Mesenchymal stem cell (in vitro differentiated cells and primary cell): ENCODE data around the gene ADAMTSL1.

ENCODE experiments used
- DNase-seq: peaks from one replicate; pipeline ENCODE4 v3.0.0-alpha.2; 2013
- H2AFZ ChIP-seq: one replicate; pipeline ENCODE4 v1.6.1; 2013; ENCODE audit warnings: low read depth, mild to moderate bottlenecking, control low read depth, inconsistent platforms, low read length, moderate library complexity
- H2AK5ac ChIP-seq: 2 replicates; pipeline ENCODE4 v1.6.1; 2013; ENCODE audit warnings: low read length, moderate library complexity, mild to moderate bottlenecking, inconsistent platforms; ENCODE audit not compliant: severe bottlenecking
- H2BK120ac ChIP-seq: one replicate; pipeline ENCODE4 v1.6.1; 2013; ENCODE audit warnings: low read depth, mild to moderate bottlenecking, inconsistent platforms, low read length, moderate library complexity
- H2BK12ac ChIP-seq, 2 experiments: one replicate each; pipeline ENCODE4 v1.6.1; 2013; ENCODE audit warnings: inconsistent platforms in 2 of 2, low read length in 2 of 2, mild to moderate bottlenecking in 2 of 2, moderate library complexity in 2 of 2, control low read depth in 1 of 2
- H2BK15ac ChIP-seq: one replicate; pipeline ENCODE4 v1.6.1; 2013; ENCODE audit warnings: mild to moderate bottlenecking, low read depth, inconsistent platforms; ENCODE audit not compliant: poor library complexity, severe bottlenecking
- H2BK5ac ChIP-seq: 2 replicates; pipeline ENCODE4 v1.6.1; 2013; ENCODE audit warnings: low read depth, mild to moderate bottlenecking, low read length, control low read depth, inconsistent platforms; ENCODE audit not compliant: poor library complexity, severe bottlenecking
- H3K14ac ChIP-seq, 2 experiments: one replicate each; pipeline ENCODE4 v1.6.1; 2013; ENCODE audit warnings: inconsistent platforms in 2 of 2, low read length in 2 of 2, control low read depth in 1 of 2, mild to moderate bottlenecking in 1 of 2, moderate library complexity in 1 of 2
- H3K18ac ChIP-seq, 2 experiments: one replicate each; pipeline ENCODE4 v1.6.1; 2013; ENCODE audit warnings: inconsistent platforms in 2 of 2, low read length in 2 of 2, control low read depth in 1 of 2, low read depth in 1 of 2, mild to moderate bottlenecking in 1 of 2
- H3K23ac ChIP-seq, 2 experiments: one replicate each; pipeline ENCODE4 v1.6.1; 2013; ENCODE audit warnings: inconsistent platforms in 2 of 2, low read length in 2 of 2, mild to moderate bottlenecking in 2 of 2, moderate library complexity in 2 of 2, control low read depth in 1 of 2
- H3K27ac ChIP-seq: 2 replicates; pipeline ENCODE4 v1.5.1; 2013; ENCODE audit warnings: mild to moderate bottlenecking, moderate library complexity, low read length, control low read depth, inconsistent platforms; ENCODE audit not compliant: poor library complexity, severe bottlenecking
- H3K27me3 ChIP-seq, 2 experiments: 2 replicates each; pipeline versions ENCODE4 v1.6.1 to v1.7.0; 2013; ENCODE audit warnings: low read length in 2 of 2, mild to moderate bottlenecking in 2 of 2, moderate library complexity in 2 of 2, control low read depth in 1 of 2, inconsistent platforms in 1 of 2; ENCODE audit not compliant: control insufficient read depth in 1 of 2, insufficient read depth in 1 of 2
- H3K36me3 ChIP-seq, 2 experiments: 2 replicates each; pipeline versions ENCODE4 v1.6.1 to v1.7.0; 2013; ENCODE audit warnings: low read length in 2 of 2, control low read depth in 1 of 2, inconsistent platforms in 1 of 2, low read depth in 1 of 2, mild to moderate bottlenecking in 1 of 2; ENCODE audit not compliant: insufficient read depth in 2 of 2, control insufficient read depth in 1 of 2
- H3K4ac ChIP-seq, 2 experiments: one replicate each; pipeline ENCODE4 v1.6.1; 2013; ENCODE audit warnings: inconsistent platforms in 2 of 2, low read length in 2 of 2, mild to moderate bottlenecking in 2 of 2, moderate library complexity in 2 of 2, control low read depth in 1 of 2, low read depth in 1 of 2
- H3K4me1 ChIP-seq: 2 replicates; pipeline ENCODE4 v1.6.1; 2013; ENCODE audit warnings: low read depth, low read length, control low read depth; ENCODE audit not compliant: control insufficient read depth, insufficient read depth
- H3K4me2 ChIP-seq: 2 replicates; pipeline ENCODE4 v1.6.1; 2013; ENCODE audit warnings: low read length, mild to moderate bottlenecking, inconsistent platforms; ENCODE audit not compliant: poor library complexity, severe bottlenecking
- H3K4me3 ChIP-seq, 2 experiments: 2 replicates each; pipeline versions ENCODE4 v1.5.1 to v1.7.0; 2013; ENCODE audit warnings: low read length in 2 of 2, mild to moderate bottlenecking in 2 of 2, control low read depth in 1 of 2, low read depth in 1 of 2; ENCODE audit not compliant: insufficient read depth in 1 of 2
- H3K79me1 ChIP-seq: replicated peaks from 2 replicates; pipeline ENCODE4 v1.6.1; 2013; ENCODE audit warnings: mild to moderate bottlenecking, control low read depth, low read length, inconsistent platforms; ENCODE audit not compliant: poor library complexity, severe bottlenecking
- H3K9ac ChIP-seq: 2 replicates; pipeline ENCODE4 v1.7.0; 2013; ENCODE audit warnings: mild to moderate bottlenecking, low read length, moderate library complexity
- H3K9me3 ChIP-seq: 2 replicates; pipeline ENCODE4 v1.7.0; 2013; ENCODE audit warnings: mild to moderate bottlenecking, low read length; ENCODE audit not compliant: control insufficient read depth
- H4K8ac ChIP-seq: one replicate; pipeline ENCODE4 v1.6.1; 2013; ENCODE audit warnings: inconsistent platforms, mild to moderate bottlenecking, low read length, moderate library complexity
- H4K91ac ChIP-seq: one replicate; pipeline ENCODE4 v1.6.1; 2013; ENCODE audit warnings: mild to moderate bottlenecking, low read length, inconsistent platforms
- WGBS: methylation state at CpG from one replicate; pipeline ENCODE4 v1.1.7; 2013; ENCODE audit warnings: mixed read lengths; 5-methylcytosine and 5-hydroxymethylcytosine counted together

The ADAMTSL1 gene

GRCh38 chr9:18683312-18683711, 209.4 kb downstream of the ADAMTSL1 start:
- H2AK5ac ChIP-seq, result no peak overlapping the region
- no peaks in the 10 kb centered on the region for H3K4me1 ChIP-seq
- no peak overlapping the region for H4K8ac ChIP-seq
- no peaks in the 10 kb centered on the region for H3K9me3 ChIP-seq
- H3K27ac ChIP-seq, result no peak overlapping the region
- H3K79me1 ChIP-seq, result peaks cover 1% of the 10 kb centered on the region
- H3K18ac ChIP-seq, result no peak overlapping the region
- H3K14ac ChIP-seq, result no peak overlapping the region
- H2BK120ac ChIP-seq, result no peak overlapping the region
- no peak overlapping the region for H3K9ac ChIP-seq
- no peak for DNase-seq
- no peak overlapping the region for H2BK15ac ChIP-seq
- no peak overlapping the region for H3K23ac ChIP-seq
- no peak overlapping the region for H3K4me2 ChIP-seq
- H3K4me3 ChIP-seq, result no peak overlapping the region
- no peak overlapping the region for H3K4ac ChIP-seq
- peaks cover 3 to 94% of the 10 kb centered on the region in 2 experiments for H3K36me3 ChIP-seq
- no peak overlapping the region for H2AFZ ChIP-seq
- no peak overlapping the region for H2BK5ac ChIP-seq
- H4K91ac ChIP-seq, result no peak overlapping the region
- no peak overlapping the region for H2BK12ac ChIP-seq
- 95% methylated on average over 11 of the region's 12 CpGs for WGBS
- H3K27me3 ChIP-seq, result no peaks in the 10 kb centered on the region

- Histone ChIP-seq H2BK12ac (no peak overlapping the region), H4K8ac (no peak overlapping the region), H2BK120ac (no peak overlapping the region), H3K79me1 (peaks cover 1% of the 10 kb centered on the region), H3K4me3 (no peak overlapping the region), H3K27ac (no peak overlapping the region), H3K9ac (no peak overlapping the region), H2AK5ac (no peak overlapping the region), H2BK5ac (no peak overlapping the region), H3K4ac (no peak overlapping the region), H3K27me3 (no peaks in the 10 kb centered on the region), H2AFZ (no peak overlapping the region), H3K23ac (no peak overlapping the region), H3K4me2 (no peak overlapping the region), H3K36me3 (peaks cover 3 to 92% of the 10 kb centered on the region in 2 experiments), H4K91ac (no peak overlapping the region), H3K18ac (no peak overlapping the region), H3K14ac (no peak overlapping the region), H3K9me3 (no peaks in the 10 kb centered on the region), H3K4me1 (no peaks in the 10 kb centered on the region), H2BK15ac (no peak overlapping the region)
- no CpG with 5 or more reads among the region's 1 CpG for WGBS
- DNase-seq, result no peak
Measured at GRCh38 chr9:18683851-18684250, 209.9 kb downstream of the ADAMTSL1 start.

GRCh38 chr9:18684593-18685317, 210.8 kb downstream of the ADAMTSL1 start:
- H3K27ac ChIP-seq, result no peak overlapping the region
- no peaks in the 10 kb centered on the region for H3K4me1 ChIP-seq
- H3K9ac ChIP-seq, result no peak overlapping the region
- DNase-seq, result no peak
- H2BK15ac ChIP-seq, result no peak overlapping the region
- WGBS, result 75% methylated on average over 4 of the region's 5 CpGs
- no peak overlapping the region for H3K14ac ChIP-seq
- H2BK5ac ChIP-seq, result no peak overlapping the region
- H3K18ac ChIP-seq, result no peak overlapping the region
- H2AK5ac ChIP-seq, result no peak overlapping the region
- no peak overlapping the region for H4K8ac ChIP-seq
- H2BK12ac ChIP-seq, result no peak overlapping the region
- no peak overlapping the region for H3K4ac ChIP-seq
- H3K4me3 ChIP-seq, result no peak overlapping the region
- H3K36me3 ChIP-seq, result peaks cover 3 to 92% of the 10 kb centered on the region in 2 experiments
- H3K9me3 ChIP-seq, result no peaks in the 10 kb centered on the region
- H3K23ac ChIP-seq, result no peak overlapping the region
- no peak overlapping the region for H2BK120ac ChIP-seq
- H3K4me2 ChIP-seq, result no peak overlapping the region
- no peaks in the 10 kb centered on the region for H3K27me3 ChIP-seq
- no peak overlapping the region for H2AFZ ChIP-seq
- H4K91ac ChIP-seq, result no peak overlapping the region
- peaks cover 1% of the 10 kb centered on the region for H3K79me1 ChIP-seq

DNA sequence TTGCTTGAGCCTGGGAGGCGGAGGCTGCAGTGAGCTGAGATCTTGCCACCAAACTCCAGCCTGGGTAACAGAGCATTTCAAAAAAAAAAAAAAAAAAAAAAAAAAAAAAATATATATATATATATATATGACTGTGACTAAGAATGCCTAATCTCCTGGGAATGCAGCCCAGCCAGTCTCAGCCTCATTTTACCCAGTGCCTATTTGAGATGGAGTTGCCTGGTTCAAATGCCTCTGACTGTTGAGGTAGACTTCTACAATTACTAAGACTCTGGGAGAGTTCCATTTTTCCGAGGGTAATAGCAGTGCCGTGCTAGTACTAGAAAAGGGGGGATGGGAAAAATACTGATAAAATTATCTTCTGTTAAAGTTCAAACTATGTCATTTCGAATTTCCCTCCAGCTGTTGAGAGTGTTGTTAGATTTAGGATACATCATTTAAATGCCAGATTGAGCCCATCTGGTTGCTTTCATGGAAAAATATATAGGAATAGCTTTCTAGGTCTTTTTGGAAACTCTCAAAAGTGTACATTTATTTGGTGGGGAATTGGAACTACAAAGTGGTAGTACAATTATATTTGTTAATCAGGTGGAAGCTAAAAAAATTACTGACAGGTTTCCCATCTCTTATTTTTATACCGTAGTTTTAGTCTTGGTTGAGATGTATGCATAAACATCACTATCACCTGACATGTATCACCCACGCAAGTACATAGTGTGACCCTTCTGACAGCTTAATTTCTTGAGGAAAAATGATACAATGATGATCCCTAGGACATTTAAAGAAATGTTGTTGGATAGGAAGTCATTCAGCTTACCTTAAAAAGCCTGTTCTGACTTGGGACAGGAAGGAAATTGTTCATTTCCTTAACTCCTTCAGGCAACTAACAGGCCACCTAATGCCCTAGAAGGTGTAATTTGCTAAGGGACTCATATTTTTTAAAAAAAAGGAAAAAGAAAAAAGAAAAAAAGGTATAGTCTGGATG, 214.9 kb downstream of the ADAMTSL1 start:
- H2BK5ac ChIP-seq, result no peak overlapping the region
- no peak overlapping the region for H3K18ac ChIP-seq
- H3K4ac ChIP-seq, result no peak overlapping the region
- H3K4me1 ChIP-seq, result no peaks in the 10 kb centered on the region
- peaks cover 1% of the 10 kb centered on the region for H3K79me1 ChIP-seq
- H3K4me2 ChIP-seq, result no peak overlapping the region
- no peak overlapping the region for H4K8ac ChIP-seq
- no peak overlapping the region for H2AK5ac ChIP-seq
- no peak for DNase-seq
- no peak overlapping the region for H3K9ac ChIP-seq
- H2BK12ac ChIP-seq, result no peak overlapping the region
- no peaks in the 10 kb centered on the region for H3K27me3 ChIP-seq
- H2BK120ac ChIP-seq, result no peak overlapping the region
- H4K91ac ChIP-seq, result no peak overlapping the region
- H3K27ac ChIP-seq, result no peak overlapping the region
- no peaks in the 10 kb centered on the region for H3K9me3 ChIP-seq
- no peak overlapping the region for H3K14ac ChIP-seq
- WGBS, result 77% methylated on average over 1 of the region's 6 CpGs
- H3K36me3 ChIP-seq, result peaks cover 0 to 93% of the 10 kb centered on the region in 2 experiments
- no peak overlapping the region for H3K4me3 ChIP-seq
- no peak overlapping the region for H3K23ac ChIP-seq
- H2AFZ ChIP-seq, result no peak overlapping the region
- H2BK15ac ChIP-seq, result no peak overlapping the region
